GM12873 (cell line): ENCODE results near the gene PHOX2A.

ENCODE experiments used
- CTCF ChIP-seq: IDR thresholded peaks from 2 replicates; pipeline ENCODE4 v1.5.1; 2012; ENCODE audit warnings: low read depth, mild to moderate bottlenecking, moderate library complexity, low read length, control low read depth; ENCODE audit not compliant: insufficient read depth; ENCODE audit errors: missing control alignments

Gene PHOX2A

GRCh38 chr11:72280037-72280436 is 36.1 kb upstream of the PHOX2A start:
- TF ChIP-seq CTCF: no peak

- no peak for TF ChIP-seq CTCF
These were observed 34.9 kb upstream of the PHOX2A start for GRCh38 chr11:72278905-72279304.

- no peak for TF ChIP-seq CTCF
These were observed 30.5 kb upstream of the PHOX2A start for GRCh38 chr11:72274435-72274834.

GRCh38 chr11:72271980-72272379 is 28.0 kb upstream of the PHOX2A start:
- no peak for TF ChIP-seq CTCF

- no peak for TF ChIP-seq CTCF
These were observed 24.1 kb upstream of the PHOX2A start for GRCh38 chr11:72267956-72268617.

- TF ChIP-seq CTCF: no peak
These were observed 22.0 kb upstream of the PHOX2A start for GRCh38 chr11:72265951-72266350.

GRCh38 chr11:72263361-72263760 is 19.4 kb upstream of the PHOX2A start:
- TF ChIP-seq CTCF: no peak
